ENCODE results near the gene CDK5R2.
A peak's percentile ranks its signal among the peaks of the same experiment; 100 is the strongest.

The CDK5R2 gene

GRCh38 chr2:218962859-218963492, 3.5 kb downstream of the CDK5R2 start:
- DNase-seq, result no peak

GRCh38 chr2:218963601-218964000, 4.1 kb downstream of the CDK5R2 start:
- DNase-seq, result no peak

- DNase-seq, result no peak
Observed at GRCh38 chr2:218964041-218964771, 4.7 kb downstream of the CDK5R2 start.

- no peak for DNase-seq
Observed at GRCh38 chr2:218970894-218971293, 11.4 kb downstream of the CDK5R2 start.

- DNase-seq, result no peak
Observed at GRCh38 chr2:218975060-218975777, 15.8 kb downstream of the CDK5R2 start.

- peak; percentile 54 for DNase-seq
Observed at GRCh38 chr2:218979846-218980734, 20.6 kb downstream of the CDK5R2 start.

GRCh38 chr2:218980735-218981389, 21.4 kb downstream of the CDK5R2 start:
- DNase-seq, result no peak

- DNase-seq, result no peak
Observed at GRCh38 chr2:218981390-218981880, 22.0 kb downstream of the CDK5R2 start.

GRCh38 chr2:218981881-218982585, 22.6 kb downstream of the CDK5R2 start:
- DNase-seq, result no peak

- no peak for DNase-seq
Observed at GRCh38 chr2:218982586-218983262, 23.3 kb downstream of the CDK5R2 start.

GRCh38 chr2:218983263-218983933, 23.9 kb downstream of the CDK5R2 start:
- no peak for DNase-seq

GRCh38 chr2:218983934-218984238, 24.4 kb downstream of the CDK5R2 start:
- no peak for DNase-seq

- no peak for DNase-seq
Observed at GRCh38 chr2:218984239-218985020, 25.0 kb downstream of the CDK5R2 start.

- no peak for DNase-seq
Observed at GRCh38 chr2:218985021-218985324, 25.5 kb downstream of the CDK5R2 start, which contains the start of gene FEV. FEV (minus strand) TSS chr2:218985184; CDS start chr2:218985075, 109 bp downstream.

GRCh38 chr2:218985325-218986091, 26.0 kb downstream of the CDK5R2 start:
- no peak for DNase-seq

- no peak for DNase-seq
Observed at GRCh38 chr2:218986148-218986761, 26.8 kb downstream of the CDK5R2 start.

- DNase-seq, result no peak
Observed at GRCh38 chr2:218988164-218988563, 28.7 kb downstream of the CDK5R2 start.

GRCh38 chr2:218988650-218989049, 29.2 kb downstream of the CDK5R2 start:
- no peak for DNase-seq
